GM12865 (cell line): ENCODE measurements around the gene CNOT6L.
A peak's percentile ranks its signal among the peaks of the same experiment; 100 is the strongest.

Source experiments
- DNase-seq: peaks from one replicate; pipeline ENCODE4 v3.0.0; 2010; ENCODE audit warnings: low read depth
- H3K4me3 ChIP-seq: 2 replicates; pipeline ENCODE4 v1.5.1; 2011; ENCODE audit warnings: mild to moderate bottlenecking, low read depth, low read length, control low read depth
- CTCF ChIP-seq: IDR thresholded peaks from 2 replicates; pipeline ENCODE4 v1.5.1; 2011; ENCODE audit warnings: low read length, control low read depth, low read depth, inconsistent platforms; ENCODE audit not compliant: insufficient read depth; ENCODE audit errors: missing control alignments

CNOT6L gene

GRCh38 chr4:77815636-77816035 lies 3.5 kb downstream of the CNOT6L start:
- no peak for TF ChIP-seq CTCF
- peak; percentile 32 for DNase-seq
- H3K4me3 ChIP-seq: no peak overlapping the region

DNA sequence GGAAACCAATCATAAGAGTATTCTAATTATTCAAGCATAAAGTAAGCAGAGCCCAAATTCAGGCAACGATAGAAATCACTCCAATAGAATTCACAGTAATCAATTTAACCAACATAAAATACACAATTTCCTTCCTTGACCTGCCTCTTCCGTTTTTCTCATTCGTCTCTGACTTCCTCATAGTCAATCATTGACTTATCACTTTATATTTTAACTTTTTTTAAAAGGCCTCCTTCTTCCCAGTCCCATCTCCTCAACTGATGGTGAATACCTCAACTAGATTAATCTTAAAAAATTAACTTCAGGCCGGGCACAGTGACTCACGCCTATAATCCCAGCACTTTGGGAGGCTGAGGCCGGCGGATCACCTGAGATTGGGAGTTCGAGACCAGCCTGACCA lies 13.3 kb downstream of the CNOT6L start:
- no peak for DNase-seq
- TF ChIP-seq CTCF: no peak
- no peak overlapping the region for H3K4me3 ChIP-seq

GRCh38 chr4:77804471-77804870 lies 14.7 kb downstream of the CNOT6L start:
- no peak for DNase-seq
- no peak overlapping the region for H3K4me3 ChIP-seq
- no peak for TF ChIP-seq CTCF

GRCh38 chr4:77802402-77802801 lies 16.8 kb downstream of the CNOT6L start:
- DNase-seq: no peak

GRCh38 chr4:77801260-77801608 lies 17.9 kb downstream of the CNOT6L start:
- no peak overlapping the region for H3K4me3 ChIP-seq
- DNase-seq: no peak
- TF ChIP-seq CTCF: no peak

More at GRCh38 chr4:77802402-77802801, 16.8 kb downstream of the CNOT6L start:
- TF ChIP-seq CTCF: no peak
- H3K4me3 ChIP-seq: no peak overlapping the region

DNA sequence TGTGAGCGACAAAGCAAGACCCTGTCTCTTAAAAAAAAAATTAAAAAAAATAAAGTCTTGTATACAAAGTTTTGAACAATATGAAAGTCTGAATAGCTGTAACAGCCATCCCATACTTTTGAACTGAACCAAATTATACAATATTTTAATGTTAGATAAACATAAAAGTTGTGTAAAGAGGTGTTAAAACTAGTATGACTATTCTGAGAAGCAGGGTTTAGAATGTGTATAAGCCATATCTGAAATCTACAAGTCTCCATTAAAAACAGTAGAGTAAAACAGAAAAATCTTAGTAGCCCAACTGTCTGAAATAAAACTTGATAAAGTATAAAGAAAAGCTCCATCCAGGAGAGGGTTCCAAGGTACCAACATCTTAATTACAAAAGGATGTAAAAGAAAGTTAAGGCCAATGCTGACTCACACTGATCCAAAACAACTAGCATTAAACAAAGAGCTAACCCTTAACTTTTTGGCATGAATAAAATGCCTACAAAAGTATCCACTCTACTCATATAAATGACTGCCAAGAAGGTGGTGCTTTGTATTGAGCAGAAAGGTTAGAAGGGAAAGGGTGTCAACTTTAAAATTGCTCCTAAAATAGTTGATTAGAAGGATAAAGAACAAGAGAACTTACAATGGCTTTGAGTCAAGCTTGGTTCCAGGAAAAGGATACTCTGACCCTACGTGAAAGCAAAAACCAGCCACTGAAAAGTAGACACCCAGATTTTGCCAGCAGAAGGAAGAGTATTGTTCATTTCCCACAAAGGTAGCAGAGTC lies 18.5 kb downstream of the CNOT6L start:
- no peak for DNase-seq
- no peak overlapping the region for H3K4me3 ChIP-seq
- TF ChIP-seq CTCF: no peak

GRCh38 chr4:77800077-77800476 lies 19.1 kb downstream of the CNOT6L start:
- DNase-seq: no peak
- H3K4me3 ChIP-seq: no peak overlapping the region
- TF ChIP-seq CTCF: no peak
